Spleen (tissue), 7 donors: ENCODE data around the gene CCDC122.

Experiments
- CTCF ChIP-seq, 11 experiments: fragments of 200-600 bp in 7 of 11; fragments of 450-650 bp in 4 of 11; sonication (generic) in 4 of 11; IDR thresholded peaks in 8 of 11; conservative IDR thresholded peaks in 3 of 11; 1 replicate in 7 of 11; 2 replicates in 4 of 11; pipeline versions ENCODE4 v1.4.0 to v1.8.0; 2016 to 2021; ENCODE audit warnings: antibody characterized with exemption in 11 of 11, inconsistent platforms in 4 of 11, mild to moderate bottlenecking in 1 of 11
- POLR2A ChIP-seq, 3 donors: fragments of 450-650 bp; IDR thresholded peaks; one replicate each; pipeline ENCODE4 v1.5.1; 2017; ENCODE audit warnings: antibody characterized with exemption in 3 of 3, mild to moderate bottlenecking in 1 of 3
- POLR2AphosphoS5 ChIP-seq, 3 donors: sonication (generic); formaldehyde crosslinking; IDR thresholded peaks; one replicate each; pipeline ENCODE4 v1.5.1; 2017; ENCODE audit warnings: antibody characterized with exemption in 3 of 3
- donor health status: DM: no; HTN: no; CAD: no; lungs with moderate emphysema.
- donor health status: DM: no; HTN: no; CAD: no.
- donor health status: DM: no; HTN: no; CAD: no.

GRCh38 chr13:43802511-43802910 is 77.0 kb downstream of the CCDC122 start:
- TF ChIP-seq CTCF (IDR thresholded peaks at IDR 0.05 in 8 of 11, conservative IDR thresholded peaks at IDR 0.05 in 3 of 11) (no peak), POLR2AphosphoS5 (IDR thresholded peaks at IDR 0.05) (no peak), POLR2A (IDR thresholded peaks at IDR 0.05) (no peak)
